Right kidney (tissue), 1 donor: ENCODE results near the gene KPNA6.

ENCODE experiments used
- DNase-seq: peaks from one replicate; pipeline ENCODE4 v3.0.0-alpha.2; 2016

KPNA6 gene

DNA sequence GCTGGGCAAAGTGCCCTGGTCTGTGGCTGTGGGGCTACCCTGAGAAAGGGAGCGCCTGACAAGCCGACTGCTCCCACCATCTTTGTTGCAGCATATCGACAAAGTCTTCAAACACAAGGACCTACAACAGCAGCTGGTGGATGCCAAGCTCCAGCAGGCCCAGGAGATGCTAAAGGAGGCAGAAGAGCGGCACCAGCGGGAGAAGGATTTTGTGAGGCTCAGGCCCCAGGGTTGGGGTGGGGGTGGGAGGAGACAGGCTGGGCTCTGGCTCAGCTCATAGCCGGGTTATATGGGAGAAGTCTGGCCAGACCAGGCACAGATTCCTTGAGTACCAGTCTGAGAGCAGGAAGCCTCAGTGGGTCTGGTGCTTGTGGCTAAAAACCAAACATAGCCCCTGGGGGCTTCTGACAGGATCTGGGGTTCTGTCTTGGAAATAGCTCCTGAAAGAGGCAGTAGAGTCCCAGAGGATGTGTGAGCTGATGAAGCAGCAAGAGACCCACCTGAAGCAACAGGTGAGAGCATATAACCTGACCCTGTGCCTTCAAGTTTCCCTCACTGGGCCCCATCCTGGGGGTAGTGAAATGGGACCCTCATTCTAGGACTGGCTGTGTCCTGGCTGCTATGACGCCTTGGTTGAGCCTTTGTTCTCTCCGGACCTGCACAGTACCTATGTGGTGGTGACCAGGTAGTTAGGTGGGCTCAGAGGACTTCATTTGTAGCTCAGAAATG lies 84.5 kb downstream of the KPNA6 start:
- DNase-seq = no peak

DNA sequence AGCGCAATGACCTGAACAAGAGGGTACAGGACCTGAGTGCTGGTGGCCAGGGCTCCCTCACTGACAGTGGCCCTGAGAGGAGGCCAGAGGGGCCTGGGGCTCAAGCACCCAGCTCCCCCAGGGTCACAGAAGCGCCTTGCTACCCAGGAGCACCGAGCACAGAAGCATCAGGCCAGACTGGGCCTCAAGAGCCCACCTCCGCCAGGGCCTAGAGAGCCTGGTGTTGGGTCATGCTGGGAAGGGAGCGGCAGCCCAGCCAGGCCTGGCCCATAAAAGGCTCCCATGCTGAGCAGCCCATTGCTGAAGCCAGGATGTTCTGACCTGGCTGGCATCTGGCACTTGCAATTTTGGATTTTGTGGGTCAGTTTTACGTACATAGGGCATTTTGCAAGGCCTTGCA lies 87.1 kb downstream of the KPNA6 start:
- no peak for DNase-seq

DNA sequence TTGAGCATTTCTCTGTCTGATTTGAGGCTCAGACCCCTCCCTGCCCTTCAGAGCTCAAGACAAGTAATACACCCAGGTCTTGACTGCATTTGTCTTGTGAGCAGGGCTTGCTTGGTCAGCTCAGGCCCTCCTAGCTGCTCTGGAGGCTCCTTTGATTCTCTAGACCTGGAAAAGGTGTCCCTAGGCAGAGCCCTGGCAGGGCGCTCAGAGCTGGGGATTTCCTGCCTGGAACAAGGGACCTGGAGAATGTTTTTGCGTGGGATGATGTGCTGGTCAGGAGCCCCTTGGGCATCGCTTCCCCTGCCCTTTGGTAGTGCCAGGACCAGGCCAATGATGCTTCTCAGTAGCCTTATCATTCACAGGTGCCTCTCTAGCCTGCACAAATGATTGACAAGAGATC lies 87.7 kb downstream of the KPNA6 start:
- no peak for DNase-seq

DNA sequence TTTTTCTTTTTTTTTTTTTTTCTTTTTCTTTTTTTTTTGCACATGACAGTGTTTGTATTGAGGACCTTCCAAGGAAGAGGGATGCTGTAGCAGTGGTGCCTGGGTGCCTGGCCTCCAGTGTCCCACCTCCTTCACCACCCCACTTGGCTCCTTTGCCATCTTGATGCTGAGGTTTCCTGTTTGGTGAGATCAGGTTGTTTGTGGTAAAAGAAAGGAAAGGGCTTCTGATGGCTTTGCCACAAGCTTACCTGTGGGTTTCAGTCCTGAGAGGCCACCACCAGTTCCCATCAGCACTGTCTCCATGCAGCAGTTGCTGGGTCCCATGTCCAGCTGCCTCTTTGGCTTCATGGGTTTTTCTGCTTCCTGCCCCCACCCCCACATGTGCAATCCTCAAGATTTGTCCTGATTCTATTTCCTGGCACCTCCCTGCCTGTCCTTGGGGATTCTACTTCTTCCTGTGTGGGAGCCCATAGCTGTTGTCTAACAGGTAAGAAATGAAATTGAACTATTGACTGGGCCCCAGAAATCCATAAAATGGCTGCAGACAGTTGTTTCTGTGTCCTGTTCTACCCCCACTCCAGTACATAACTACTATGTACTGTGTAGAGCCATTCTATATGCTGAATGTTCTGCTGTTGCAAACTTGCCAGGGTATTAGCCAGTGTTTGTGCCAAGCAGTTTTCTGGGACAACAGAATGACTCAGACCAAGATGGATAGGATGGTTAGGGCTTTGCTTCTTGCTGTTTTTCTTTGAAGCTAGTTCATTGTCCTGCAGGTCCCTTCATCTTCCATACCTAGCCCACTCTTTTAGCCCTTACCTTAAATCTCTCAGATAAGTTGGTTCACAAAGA lies 88.3 kb downstream of the KPNA6 start:
- no peak for DNase-seq

DNA sequence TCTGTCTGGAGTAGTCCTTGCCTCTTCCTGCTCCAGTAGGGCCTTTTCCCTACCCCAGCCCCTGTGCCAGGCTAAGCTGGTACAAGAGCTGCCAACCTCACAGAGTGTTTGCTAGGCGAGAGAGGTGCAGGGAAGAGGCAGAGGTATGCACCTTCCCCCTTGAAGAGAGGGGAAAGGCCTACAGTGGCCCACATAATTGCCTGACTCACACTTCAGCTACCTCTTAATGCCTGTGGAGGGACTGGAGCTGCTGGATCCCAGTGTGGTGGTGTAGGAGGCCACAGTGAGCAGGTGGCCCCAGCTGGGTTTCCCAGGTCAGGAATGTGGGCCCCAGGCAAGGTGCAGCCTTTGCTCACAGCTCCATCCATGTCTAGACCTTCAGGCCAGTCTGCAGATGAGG lies 89.2 kb downstream of the KPNA6 start:
- no peak for DNase-seq

DNA sequence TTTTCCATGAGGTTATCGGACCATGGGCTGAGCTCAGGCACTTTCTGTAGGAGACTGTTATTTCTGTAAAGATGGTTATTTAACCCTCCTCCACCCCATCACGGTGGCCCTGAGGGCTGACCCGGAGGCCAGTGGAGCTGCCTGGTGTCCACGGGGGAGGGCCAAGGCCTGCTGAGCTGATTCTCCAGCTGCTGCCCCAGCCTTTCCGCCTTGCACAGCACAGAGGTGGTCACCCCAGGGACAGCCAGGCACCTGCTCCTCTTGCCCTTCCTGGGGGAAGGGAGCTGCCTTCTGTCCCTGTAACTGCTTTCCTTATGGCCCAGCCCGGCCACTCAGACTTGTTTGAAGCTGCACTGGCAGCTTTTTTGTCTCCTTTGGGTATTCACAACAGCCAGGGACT lies 90.0 kb downstream of the KPNA6 start:
- no peak for DNase-seq

DNA sequence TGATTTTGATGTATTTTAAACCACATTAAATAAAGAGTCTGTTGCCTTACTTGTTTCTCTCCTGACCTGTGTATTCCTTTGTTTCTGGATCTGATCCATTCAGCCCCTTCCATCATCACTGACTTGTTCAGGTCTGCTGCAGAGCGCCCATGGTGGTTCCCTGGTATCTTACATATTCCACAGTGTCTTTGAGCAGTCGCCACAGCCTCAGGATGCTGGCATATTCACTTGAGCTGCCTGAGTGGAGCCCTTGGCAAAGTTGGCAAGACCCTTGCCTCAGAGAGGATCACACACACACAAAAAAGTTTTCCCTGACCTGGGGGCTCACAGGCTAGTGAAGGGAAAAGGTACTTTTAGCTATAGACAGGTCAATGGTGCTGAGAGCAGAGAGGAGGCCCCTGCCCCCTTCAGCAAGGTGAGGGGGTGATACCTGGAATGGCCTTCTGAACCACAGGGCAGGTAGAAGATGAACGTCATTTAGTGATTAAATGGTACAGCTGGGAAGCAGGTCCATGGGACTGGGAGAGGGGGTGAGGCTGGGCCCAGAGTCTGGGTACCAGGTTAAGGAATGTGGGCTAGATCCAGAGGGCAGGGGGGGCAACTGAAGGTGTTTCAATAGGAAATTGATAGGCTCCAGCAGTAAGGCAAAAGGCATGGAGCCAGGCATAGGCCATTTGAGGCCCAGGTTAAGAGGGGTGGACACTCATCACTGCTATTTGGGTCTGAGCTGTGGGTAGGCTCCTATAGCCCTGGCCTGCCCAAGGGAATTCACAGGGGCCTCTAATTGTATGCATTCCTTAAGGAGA lies 90.6 kb downstream of the KPNA6 start:
- no peak for DNase-seq

DNA sequence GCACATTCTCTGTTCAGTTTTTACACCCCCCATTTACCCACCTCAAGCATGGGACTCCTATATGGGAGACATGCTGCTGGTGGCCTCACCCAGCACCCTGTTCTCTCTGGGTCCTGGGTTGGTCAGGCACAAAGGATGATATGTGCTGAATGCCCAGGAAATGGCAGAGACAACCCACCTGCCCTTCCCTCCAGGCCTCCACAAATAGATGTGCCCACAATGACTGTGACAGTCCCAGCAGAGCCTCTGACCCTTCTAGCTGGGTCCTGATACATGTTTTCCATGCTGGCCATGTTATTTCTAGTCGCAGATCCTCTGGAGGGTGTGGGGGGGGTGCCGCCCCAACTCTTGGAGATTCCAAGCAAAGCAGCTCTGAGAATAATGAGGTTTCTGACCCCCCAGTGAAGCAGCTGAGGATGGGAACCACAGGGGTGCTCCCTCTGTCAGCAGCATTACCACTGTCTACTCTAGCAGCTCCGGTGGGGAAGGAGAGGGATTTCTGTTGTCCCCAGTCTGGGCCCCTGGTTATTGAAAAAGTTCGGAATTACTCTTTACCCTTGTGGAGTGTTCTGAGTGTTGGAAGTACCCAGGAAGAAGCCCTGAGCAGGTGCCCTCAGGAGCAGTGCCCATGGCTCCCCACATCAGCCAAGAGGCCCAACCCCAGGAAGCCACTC lies 91.3 kb downstream of the KPNA6 start:
- no peak for DNase-seq

DNA sequence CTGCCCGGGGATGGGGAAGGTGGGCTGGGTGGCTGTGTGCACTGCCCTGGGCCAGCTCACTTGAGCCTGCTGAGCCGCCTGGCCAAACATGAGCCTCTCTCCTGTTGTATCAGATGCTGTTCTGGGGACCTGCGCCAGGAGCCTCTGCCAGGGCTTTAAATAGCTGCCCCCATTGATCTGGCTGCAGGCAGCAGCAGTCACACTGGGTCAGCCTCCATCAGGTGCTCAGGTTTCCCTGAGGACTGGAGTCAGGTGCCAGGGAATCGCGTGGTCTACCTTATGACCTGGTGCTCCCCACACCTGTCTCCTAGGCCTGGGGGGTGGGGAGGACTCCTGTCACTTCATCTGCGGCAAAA lies 91.8 kb downstream of the KPNA6 start:
- DNase-seq = no peak

DNA sequence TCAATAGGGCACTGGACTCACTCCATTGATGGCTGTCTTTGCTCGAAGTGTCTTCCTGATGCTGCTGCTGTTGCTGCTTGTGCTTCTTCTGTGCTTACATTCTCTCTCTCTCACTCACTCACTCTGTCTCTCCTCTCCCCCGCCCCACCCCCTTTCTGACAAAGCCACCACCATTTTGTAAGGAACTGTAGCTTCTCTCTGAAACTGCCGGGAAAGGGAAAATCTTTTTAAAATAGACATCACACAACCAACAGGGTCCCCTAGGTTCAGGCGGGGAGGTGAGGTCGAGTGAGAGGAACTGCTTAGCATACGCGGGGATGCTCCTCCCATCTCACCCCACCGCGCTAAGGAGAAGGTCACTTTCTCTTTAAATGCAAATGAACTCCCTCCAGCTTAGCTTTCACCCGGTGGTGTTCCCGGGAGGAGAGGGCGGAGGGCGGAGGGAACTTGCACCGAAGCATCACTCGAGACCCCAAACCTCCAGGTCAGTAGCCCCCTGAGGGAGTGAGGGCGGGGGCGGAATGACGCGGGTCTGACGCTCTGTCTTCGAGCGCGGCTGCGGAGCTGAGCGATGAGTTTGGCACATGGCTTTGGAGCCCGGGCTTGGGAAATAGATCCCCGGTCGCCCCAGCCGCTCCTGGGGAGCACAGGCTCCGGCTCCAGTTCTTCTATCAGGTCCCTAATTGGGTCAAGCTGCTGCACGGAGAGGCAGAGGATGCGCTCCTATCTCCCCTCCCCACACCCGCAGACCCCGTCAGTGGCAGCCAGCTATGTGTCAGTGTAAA lies 92.6 kb downstream of the KPNA6 start, which contains the start of gene CCDC28B:
CCDC28B (plus strand) TSS at position 370 of the 785 bp plus-strand sequence. CDS start 1,341 bp downstream, outside the sequence.
- peak; percentile 82 for DNase-seq

DNA sequence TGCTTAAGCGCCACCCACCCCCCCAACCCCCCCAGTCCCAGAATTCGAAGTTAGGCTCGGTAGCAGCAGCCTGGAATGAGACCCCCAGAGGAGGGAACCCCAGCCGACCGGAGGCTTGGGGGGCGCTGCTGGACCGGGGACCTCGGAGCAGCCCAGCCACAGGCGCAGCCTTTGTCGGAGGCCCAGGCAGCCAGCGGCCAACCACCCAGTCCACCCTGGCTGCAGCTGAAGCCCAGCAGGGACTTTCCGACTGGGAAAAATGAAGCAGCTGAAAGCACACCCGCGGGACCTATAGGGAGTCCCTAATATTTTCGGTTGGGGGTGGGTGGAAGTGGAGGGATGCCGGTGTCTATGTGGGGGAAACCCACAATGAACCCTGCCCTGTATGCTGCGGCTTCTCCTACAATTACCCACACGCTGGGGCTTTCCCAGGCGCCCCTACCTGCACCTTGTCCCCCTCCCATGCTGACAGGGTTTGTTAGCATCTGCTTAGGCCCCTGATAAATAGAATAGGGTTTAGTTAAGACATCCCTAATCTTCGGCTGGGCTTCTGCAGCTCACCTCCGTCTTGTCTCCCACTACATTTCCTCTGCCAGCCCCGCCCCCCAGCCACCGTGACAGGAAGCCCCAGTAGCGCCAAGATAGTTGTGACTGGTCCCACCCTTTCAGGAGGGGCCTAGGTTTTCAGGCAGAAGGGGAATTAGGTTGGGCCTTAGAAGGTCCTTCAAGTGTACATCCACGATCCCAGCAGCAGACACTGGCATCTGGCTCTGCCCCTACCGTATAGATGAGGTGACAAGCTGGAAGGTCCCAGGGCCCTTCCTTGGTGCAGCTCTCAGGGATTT lies 93.4 kb downstream of the KPNA6 start:
- peak; percentile 75 for DNase-seq

DNA sequence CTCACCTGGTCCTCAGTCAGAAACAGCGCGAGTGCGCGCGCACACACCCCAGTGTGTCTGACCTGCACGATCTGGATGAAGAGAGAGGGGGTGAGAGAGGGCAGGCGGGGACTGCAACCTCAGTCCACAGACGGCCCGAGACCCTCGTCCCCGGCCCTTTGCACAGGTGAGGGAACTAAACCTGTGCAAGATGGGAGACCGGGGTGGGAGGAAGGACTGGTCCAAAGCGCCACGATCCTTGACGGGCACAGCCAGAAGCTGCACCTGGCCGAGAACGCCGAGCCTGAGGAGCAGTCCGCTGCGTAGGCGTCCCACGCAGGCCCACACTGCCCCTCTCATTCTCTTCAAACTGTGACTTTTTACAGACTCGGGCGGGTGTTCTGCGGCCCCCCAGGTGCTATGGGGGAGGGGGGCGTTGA lies 97.1 kb downstream of the KPNA6 start:
- DNase-seq = no peak

DNA sequence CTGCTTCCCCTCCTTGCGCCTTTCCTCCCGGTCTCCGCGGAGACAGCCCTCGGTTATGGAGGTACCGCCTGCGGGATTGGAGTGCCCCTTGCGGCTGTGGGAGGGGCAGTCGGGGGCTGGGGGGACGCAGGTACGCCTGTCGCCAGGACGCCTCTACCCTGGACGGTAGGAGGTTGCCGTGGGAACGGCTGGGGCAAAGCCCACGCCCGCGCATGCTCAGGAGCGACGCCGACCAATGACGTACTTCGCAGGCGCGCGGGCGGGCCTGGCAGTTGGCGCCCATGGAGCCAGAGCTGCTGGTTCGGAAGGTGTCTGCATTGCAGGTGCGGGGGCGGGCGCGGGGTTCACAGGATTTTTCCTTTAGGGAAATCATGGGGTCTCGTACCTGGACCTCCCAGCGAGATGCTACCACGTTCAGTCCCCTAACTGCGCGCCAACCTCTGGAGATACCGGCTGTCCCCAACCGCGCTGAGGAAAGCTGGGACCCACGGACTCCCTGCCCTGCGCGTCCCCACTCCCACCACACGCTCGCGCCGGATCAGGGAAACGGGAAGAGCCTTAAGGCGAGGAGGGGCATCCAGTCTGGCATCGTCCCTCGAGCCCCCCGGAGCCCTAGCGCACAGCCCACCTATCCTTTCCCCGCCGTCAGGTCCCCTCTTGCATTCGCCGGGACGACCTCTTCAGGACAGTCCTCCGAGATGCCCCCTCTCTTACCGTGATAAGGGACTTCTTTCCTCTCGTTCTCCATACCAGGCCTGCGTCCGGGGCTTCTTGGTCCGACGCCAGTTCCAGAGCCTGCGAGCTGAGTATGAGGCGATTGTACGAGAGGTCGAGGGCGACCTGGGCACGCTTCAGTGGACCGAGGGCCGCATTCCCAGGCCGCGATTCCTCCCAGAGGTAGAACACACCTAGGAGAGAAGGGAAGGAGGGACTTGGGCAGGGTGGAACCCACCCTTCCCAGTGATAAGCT lies 97.8 kb downstream of the KPNA6 start, which contains the start of gene IQCC:
IQCC (plus strand) TSS at position 271 of the 970 bp plus-strand sequence; CDS start at position 282, 11 bp downstream.
- DNase-seq = peak; percentile 88

DNA sequence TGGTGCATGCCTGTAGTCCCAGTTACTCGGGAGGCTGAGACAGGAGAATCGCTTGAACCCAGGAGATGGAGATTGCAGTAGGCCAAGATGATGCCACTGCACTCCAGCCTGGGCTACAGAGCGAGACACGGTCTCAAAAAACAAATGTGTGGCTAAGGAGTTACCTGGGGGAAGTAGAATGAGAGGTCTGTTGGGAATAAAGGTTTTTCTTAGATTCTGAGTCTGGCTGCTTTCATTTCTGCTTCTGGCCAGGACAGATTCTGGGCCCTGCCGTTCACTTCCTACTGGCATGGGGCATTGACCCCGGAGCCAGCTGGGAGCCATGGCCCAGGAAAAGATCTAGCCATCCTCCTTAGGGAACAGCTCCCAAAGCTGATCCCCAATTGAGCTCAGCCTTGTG lies 100.6 kb downstream of the KPNA6 start:
- no peak for DNase-seq

DNA sequence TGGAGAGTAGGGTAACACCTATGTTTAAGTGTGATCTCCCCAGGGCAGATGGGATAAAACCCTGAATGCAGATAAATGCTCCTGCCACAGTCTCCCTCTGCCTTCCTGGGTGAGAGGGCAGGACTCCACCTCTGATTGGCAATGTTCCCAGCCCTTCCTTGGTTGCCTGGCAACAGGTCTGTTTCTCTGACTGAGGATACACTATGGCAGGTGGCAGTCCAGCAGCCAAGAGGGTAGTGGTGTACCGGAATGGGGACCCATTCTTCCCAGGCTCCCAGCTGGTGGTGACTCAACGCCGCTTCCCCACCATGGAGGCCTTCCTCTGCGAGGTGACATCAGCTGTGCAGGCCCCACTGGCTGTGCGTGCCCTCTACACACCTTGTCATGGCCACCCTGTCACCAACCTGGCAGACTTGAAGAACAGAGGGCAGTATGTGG lies 101.1 kb downstream of the KPNA6 start, which contains the start of gene DCDC2B:
DCDC2B (plus strand) TSS at position 199 of the 438 bp plus-strand sequence; CDS start at position 204, 5 bp downstream.
- DNase-seq = no peak

DNA sequence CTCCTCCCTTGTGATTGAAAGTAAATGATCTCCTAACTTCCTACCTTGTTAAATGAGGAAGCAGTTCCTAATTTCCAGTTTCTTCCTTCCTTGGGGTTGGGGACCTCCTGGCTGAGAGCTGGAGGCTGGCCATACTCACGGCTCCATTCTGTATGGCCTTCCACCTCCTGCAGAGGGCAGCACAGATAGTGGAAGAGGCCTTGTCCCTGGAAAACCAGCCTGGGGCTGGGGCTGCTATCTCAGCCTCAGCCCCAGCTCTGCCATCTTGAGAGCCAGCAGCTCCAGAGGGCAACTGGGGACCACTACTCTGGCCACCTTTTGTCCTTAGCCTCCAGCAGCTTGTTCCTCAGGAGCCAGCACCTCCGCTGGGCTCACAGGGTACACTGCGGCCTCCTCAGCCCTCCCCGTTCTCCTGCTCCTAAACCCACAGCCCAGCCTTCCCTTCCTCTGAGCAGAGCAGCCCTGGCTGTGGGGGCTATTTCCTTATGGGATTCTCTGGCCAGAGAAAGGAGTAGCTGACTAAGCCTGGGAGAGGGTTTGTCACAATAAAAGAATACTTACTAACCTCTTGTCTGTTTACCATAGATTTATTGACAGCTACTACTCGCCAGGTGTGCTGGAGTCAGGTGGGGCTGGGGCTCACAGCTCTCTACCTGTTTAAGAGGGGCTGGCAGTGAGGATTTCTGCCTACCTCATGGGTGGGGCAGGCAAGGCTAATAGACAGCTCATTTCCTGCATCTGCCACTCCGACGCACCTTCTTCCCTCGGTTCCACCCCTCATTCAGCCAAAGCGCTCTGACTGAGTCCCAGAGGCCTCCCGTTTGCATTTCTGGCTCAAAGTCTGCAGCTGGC lies 108.0 kb downstream of the KPNA6 start:
- DNase-seq = peak; percentile 52

DNA sequence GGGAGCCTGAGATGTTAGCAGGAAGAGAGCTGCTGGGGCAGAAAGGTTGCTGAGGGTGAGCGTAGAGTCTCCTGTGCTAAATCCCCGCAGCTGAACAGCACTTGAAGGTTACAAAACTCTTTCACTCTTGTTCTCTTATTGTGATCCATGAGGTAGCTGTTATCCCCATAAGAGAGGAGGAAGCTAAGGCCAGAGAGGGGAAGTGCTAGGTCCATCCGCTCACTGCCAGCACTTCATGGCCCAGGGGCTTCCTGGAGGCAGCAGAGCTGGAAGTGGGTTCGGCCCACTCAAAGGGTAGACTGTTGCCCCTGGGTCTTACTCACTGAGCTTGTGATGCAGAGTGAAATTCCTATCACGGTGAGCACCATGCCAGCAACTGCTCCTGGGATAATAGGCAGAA lies 108.7 kb downstream of the KPNA6 start:
- DNase-seq = no peak

DNA sequence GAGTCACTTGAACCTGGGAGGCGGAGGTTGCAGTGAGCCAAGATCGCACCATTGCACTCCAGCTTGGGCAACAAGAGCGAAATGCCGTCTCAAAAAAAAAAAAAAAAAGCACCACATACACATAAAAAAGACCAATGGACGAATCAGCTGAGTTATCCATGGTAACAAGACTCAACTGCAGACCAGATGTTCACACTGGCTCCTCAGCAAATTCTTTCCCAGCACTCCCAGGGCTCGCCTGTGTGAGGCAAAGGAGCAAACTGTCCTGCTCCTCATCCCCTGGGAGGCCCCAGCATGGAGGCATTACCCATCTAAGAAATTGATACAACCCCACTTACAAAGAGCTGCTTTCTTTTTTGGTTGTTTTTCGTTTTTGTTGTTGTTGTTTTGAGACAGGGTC lies 111.2 kb downstream of the KPNA6 start:
- no peak for DNase-seq
